ENCODE results near the gene RNF213.

RNF213 gene

DNA sequence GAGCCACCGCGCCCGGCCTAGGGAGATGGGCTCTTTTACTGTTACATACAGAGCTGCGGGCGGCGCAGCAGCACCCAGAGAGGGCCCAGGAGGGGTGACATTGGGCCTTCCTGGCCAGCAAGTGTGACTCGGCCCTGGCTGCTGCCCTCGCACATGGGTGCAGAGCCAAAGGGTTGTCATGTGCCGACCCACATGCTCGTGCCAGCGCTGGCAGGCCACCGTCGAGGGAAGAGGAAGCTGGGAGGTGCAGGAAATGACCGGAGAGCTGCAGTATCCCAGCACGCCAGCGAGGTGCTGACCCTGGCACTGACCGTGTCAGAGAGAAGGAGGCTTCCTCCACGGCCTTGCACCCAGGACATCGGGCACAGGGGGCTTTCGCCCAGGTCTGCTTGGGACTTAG lies 162.3 kb downstream of the RNF213 start:
- Histone ChIP-seq H3K27ac (ENCODE audit: low read length) (no peak overlapping the region), H3F3A (ENCODE audit: insufficient read depth, low read length) (no peaks in the 10 kb centered on the region), H3K27me3 (replicated peaks; ENCODE audit: insufficient read depth, low read length) (peaks cover 28% of the 10 kb centered on the region), H3K36me3 (replicated peaks; ENCODE audit: insufficient read depth, low read length) (no peaks in the 10 kb centered on the region), H3K9me2 (replicated peaks; ENCODE audit: insufficient read depth, low read length) (no peaks in the 10 kb centered on the region), H3K4me2 (ENCODE audit: low read depth, low read length) (no peak overlapping the region), H2AFZ (ENCODE audit: low read length) (no peak overlapping the region), H3K79me2 (ENCODE audit: low read length) (no peaks in the 10 kb centered on the region), H3K9ac (ENCODE audit: low read length) (no peak overlapping the region), H3K4me1 (ENCODE audit: low read length) (no peaks in the 10 kb centered on the region), H4K20me1 (ENCODE audit: insufficient read depth, low read length) (no peaks in the 10 kb centered on the region), H3K9me3 (replicated peaks; ENCODE audit: insufficient read depth, low read length) (no peaks in the 10 kb centered on the region), H3K4me3 (ENCODE audit: low read length) (no peak overlapping the region)
- DNase-seq, result no peak
- TF ChIP-seq EZH2 (optimal IDR thresholded peaks at IDR 0.05; ENCODE audit: low read depth, low read length) (no peak), EZH2phosphoT487 (IDR thresholded peaks at IDR 0.05; ENCODE audit: low read length) (no peak)
- TF ChIP-seq, protein P1, sequence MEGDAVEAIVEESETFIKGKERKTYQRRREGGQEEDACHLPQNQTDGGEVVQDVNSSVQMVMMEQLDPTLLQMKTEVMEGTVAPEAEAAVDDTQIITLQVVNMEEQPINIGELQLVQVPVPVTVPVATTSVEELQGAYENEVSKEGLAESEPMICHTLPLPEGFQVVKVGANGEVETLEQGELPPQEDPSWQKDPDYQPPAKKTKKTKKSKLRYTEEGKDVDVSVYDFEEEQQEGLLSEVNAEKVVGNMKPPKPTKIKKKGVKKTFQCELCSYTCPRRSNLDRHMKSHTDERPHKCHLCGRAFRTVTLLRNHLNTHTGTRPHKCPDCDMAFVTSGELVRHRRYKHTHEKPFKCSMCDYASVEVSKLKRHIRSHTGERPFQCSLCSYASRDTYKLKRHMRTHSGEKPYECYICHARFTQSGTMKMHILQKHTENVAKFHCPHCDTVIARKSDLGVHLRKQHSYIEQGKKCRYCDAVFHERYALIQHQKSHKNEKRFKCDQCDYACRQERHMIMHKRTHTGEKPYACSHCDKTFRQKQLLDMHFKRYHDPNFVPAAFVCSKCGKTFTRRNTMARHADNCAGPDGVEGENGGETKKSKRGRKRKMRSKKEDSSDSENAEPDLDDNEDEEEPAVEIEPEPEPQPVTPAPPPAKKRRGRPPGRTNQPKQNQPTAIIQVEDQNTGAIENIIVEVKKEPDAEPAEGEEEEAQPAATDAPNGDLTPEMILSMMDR (IDR thresholded peaks at IDR 0.05; ENCODE audit: low read length), result no peak

DNA sequence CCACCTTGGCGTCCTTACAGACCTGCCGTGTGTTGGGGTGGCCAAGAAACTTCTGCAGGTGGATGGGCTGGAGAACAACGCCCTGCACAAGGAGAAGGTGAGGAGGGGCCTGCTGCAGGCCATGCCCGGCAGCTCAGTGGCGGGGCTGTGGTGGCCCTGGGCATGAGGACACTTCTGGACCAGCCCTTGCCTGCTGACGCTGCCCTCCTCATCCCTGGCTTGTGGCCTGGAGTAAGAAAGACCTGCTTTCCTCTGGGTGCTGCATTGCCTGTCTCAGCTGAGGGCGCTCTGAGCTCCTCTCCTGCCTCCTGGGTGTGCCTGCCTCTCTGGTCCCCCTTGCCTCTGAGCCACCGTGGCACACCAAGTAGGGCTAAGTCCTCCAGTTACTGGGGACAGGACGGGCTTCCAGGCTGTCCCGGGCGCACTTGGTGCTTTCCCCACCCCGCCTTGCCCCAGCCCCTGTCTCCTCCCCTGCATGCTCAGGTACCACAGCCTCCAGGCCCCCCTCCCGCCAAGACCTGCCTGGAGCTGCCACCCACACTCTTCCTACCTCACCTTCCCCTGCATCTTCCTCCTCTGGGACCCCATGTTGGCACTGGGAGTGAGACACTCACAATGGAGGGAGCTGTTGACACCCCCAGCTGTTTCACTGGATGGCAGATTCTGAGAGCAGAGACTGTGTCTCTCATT lies 163.0 kb downstream of the RNF213 start:
- DNase-seq, result no peak
- H4K20me1 ChIP-seq (ENCODE audit: insufficient read depth, low read length), result no peaks in the 10 kb centered on the region
- TF ChIP-seq EZH2phosphoT487 (IDR thresholded peaks at IDR 0.05; ENCODE audit: low read length), result no peak
- TF ChIP-seq, protein P1 (IDR thresholded peaks at IDR 0.05; ENCODE audit: low read length), result no peak
- TF ChIP-seq EZH2 (optimal IDR thresholded peaks at IDR 0.05; ENCODE audit: low read depth, low read length), result no peak
- H2AFZ ChIP-seq (ENCODE audit: low read length), result no peak overlapping the region
- no peaks in the 10 kb centered on the region for H3F3A ChIP-seq (ENCODE audit: insufficient read depth, low read length)
- H3K9ac ChIP-seq (ENCODE audit: low read length), result no peak overlapping the region
- no peak overlapping the region for H3K4me3 ChIP-seq (ENCODE audit: low read length)
- H3K9me3 ChIP-seq (replicated peaks; ENCODE audit: insufficient read depth, low read length), result no peaks in the 10 kb centered on the region
- H3K79me2 ChIP-seq (ENCODE audit: low read length), result no peaks in the 10 kb centered on the region
- H3K27ac ChIP-seq (ENCODE audit: low read length), result no peak overlapping the region
- peaks cover 35% of the 10 kb centered on the region for H3K27me3 ChIP-seq (replicated peaks; ENCODE audit: insufficient read depth, low read length)
- H3K4me2 ChIP-seq (ENCODE audit: low read depth, low read length), result no peak overlapping the region
- no peaks in the 10 kb centered on the region for H3K36me3 ChIP-seq (replicated peaks; ENCODE audit: insufficient read depth, low read length)
- no peaks in the 10 kb centered on the region for H3K9me2 ChIP-seq (replicated peaks; ENCODE audit: insufficient read depth, low read length)
- H3K4me1 ChIP-seq (ENCODE audit: low read length), result no peaks in the 10 kb centered on the region

DNA sequence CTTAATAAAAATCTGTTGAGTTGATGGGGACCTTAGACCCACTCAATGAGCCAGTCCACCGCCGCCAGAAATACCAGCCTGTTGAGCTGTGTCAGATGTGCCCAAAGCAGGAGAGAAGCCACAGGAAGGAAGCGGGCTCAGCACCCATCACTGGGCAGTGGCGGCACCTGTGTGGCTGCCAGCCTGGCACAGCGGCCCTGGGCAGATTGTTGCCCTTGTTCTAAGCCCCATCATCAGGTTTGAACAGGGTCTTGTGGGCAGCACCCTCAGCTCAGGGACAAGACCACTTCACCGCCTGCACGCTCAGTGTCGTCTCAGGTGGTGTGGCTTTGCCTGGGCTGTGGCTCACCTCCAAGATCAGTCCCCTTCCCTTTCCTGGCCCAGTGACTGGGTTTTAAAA lies 163.6 kb downstream of the RNF213 start:
- Histone ChIP-seq H3K4me2 (ENCODE audit: low read depth, low read length) (no peak overlapping the region), H3K9me2 (replicated peaks; ENCODE audit: insufficient read depth, low read length) (no peaks in the 10 kb centered on the region), H3K4me3 (ENCODE audit: low read length) (no peak overlapping the region), H3K9me3 (replicated peaks; ENCODE audit: insufficient read depth, low read length) (no peaks in the 10 kb centered on the region), H3K9ac (ENCODE audit: low read length) (no peak overlapping the region), H3K27ac (ENCODE audit: low read length) (no peak overlapping the region), H2AFZ (ENCODE audit: low read length) (no peak overlapping the region), H3K36me3 (replicated peaks; ENCODE audit: insufficient read depth, low read length) (no peaks in the 10 kb centered on the region), H4K20me1 (ENCODE audit: insufficient read depth, low read length) (no peaks in the 10 kb centered on the region), H3K27me3 (replicated peaks; ENCODE audit: insufficient read depth, low read length) (peaks cover 41% of the 10 kb centered on the region), H3F3A (ENCODE audit: insufficient read depth, low read length) (no peaks in the 10 kb centered on the region), H3K4me1 (ENCODE audit: low read length) (no peaks in the 10 kb centered on the region), H3K79me2 (ENCODE audit: low read length) (no peaks in the 10 kb centered on the region)
- TF ChIP-seq, protein P1 (IDR thresholded peaks at IDR 0.05; ENCODE audit: low read length), result no peak
- TF ChIP-seq EZH2phosphoT487 (IDR thresholded peaks at IDR 0.05; ENCODE audit: low read length) (no peak), EZH2 (optimal IDR thresholded peaks at IDR 0.05; ENCODE audit: low read depth, low read length) (no peak)
- DNase-seq, result peak; percentile 20
